ENCODE measurements around the gene GPC6.

DNA sequence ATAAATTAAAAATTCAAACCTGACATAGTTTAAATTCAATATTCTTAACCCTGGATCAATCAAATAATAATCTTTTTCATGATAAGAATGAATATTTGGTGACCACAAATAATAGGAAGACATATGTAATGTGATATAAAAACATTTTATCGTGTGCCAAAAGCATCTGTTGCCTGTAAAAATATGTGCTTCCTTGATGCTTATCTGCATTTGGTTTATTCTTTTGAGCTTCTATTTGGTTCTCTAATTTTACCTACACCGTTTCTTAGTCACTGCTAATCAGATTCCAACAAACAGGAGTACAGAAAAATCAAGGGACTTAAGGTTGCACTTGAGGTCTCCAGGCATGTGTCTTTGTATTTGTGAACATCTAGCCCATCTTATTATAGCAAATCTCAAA, 978.3 kb downstream of the GPC6 start:
- TF ChIP-seq, protein P1, sequence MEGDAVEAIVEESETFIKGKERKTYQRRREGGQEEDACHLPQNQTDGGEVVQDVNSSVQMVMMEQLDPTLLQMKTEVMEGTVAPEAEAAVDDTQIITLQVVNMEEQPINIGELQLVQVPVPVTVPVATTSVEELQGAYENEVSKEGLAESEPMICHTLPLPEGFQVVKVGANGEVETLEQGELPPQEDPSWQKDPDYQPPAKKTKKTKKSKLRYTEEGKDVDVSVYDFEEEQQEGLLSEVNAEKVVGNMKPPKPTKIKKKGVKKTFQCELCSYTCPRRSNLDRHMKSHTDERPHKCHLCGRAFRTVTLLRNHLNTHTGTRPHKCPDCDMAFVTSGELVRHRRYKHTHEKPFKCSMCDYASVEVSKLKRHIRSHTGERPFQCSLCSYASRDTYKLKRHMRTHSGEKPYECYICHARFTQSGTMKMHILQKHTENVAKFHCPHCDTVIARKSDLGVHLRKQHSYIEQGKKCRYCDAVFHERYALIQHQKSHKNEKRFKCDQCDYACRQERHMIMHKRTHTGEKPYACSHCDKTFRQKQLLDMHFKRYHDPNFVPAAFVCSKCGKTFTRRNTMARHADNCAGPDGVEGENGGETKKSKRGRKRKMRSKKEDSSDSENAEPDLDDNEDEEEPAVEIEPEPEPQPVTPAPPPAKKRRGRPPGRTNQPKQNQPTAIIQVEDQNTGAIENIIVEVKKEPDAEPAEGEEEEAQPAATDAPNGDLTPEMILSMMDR (conservative IDR thresholded peaks at IDR 0.05; ENCODE audit: low read length) = no peak
- TF ChIP-seq EZH2phosphoT487 (IDR thresholded peaks at IDR 0.05; ENCODE audit: borderline replicate concordance) = no peak
